ENCODE data around the gene MDM2.
"Not testable (repeated sequence)": the region's sequence is repeated elsewhere in the genome, so short reads cannot be mapped to it uniquely, and the experiment has no call there.

Gene MDM2

GRCh38 chr12:68851592-68852306, 43.8 kb downstream of the MDM2 start:
- DNase-seq (ENCODE audit: low read depth in 2 of 2) = no peak

GRCh38 chr12:68853396-68854077, 45.6 kb downstream of the MDM2 start:
- no peak for DNase-seq (ENCODE audit: low read depth in 2 of 2)

GRCh38 chr12:68854078-68854468, 46.1 kb downstream of the MDM2 start:
- DNase-seq (ENCODE audit: low read depth in 2 of 2) = no peak

DNA sequence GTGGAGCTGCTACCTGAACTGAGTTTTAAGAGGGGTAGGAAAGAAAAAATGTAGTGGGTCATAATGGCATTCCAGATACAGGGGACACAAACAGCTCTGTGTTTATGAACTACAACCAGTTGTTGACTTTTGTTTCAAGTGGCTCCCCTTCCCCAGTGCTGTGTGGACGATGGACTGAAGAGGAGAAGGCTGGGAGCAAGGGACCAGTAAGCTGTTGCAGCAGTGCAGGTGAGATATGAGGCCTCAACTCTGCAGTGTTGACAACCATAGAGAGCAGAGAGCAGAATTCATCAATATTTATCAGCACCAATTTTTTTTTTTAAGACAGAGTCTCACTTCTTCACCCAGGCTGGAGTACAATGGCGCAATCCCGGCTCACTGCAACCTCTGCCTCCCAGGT, 46.6 kb downstream of the MDM2 start:
- DNase-seq (ENCODE audit: low read depth in 2 of 2) = no peak

DNA sequence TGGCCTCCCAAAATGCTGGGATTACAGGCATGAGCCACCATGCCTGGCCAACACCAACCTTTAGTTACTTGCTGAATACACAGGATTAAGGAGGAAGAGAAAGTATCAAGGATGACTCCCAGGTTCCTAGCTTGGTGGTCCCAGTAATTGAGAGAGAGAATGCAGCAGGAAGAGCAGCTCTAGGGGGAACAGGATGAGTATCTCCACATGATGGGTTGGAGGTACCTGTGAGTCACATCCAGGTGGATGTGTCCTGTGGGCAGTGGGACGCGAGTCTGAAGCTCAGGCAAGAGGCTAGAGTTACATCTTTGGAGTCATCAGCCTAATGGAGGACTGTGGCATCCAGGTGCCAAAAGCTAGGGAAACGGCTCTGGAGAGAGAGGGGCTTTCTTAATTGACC, 47.1 kb downstream of the MDM2 start:
- no peak for DNase-seq (ENCODE audit: low read depth in 2 of 2)

DNA sequence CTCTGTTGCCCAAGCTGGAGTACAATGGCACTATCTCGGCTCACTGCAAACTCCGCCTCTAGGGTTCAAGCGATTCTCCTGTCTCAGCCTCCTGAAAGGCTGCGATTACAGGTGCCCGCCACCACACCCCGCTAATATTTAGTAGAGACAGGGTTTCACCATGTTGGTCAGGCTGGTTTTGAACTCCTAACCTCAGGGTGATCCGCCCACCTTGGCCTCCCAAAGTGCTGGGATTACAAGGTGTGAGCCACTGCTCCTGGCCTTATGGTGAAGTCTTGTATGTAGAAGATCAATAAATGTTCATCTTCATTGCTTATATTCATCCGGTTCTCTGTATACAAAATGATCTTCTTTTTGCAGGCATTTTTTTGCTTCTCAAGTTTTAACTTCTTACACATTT, 47.8 kb downstream of the MDM2 start:
- no peak for DNase-seq (ENCODE audit: low read depth in 2 of 2)

GRCh38 chr12:68856510-68856909, 48.5 kb downstream of the MDM2 start:
- no peak for DNase-seq (ENCODE audit: low read depth in 2 of 2)

DNA sequence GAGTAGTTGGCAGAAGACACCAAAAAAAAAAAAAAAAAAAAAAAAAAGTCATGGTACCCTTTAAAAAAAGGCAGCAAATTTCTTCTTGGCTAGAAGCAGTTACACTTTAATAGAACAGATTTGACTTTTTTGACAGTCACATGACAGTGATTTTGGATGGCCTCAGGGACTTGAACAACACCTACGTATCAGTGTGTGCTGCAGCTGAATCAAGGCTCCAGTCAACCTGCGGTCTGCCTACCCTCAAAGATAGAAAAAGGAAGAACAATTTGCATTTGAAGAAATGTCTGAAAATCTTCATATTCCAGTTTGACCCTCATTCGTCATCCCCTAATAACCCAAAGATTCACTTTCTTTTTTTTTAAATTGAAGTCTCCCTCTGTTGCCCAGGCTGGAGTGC, 53.9 kb downstream of the MDM2 start:
- no peak for DNase-seq (ENCODE audit: low read depth in 2 of 2)

- DNase-seq (ENCODE audit: low read depth in 2 of 2) = no peak
These were observed 55.3 kb downstream of the MDM2 start for GRCh38 chr12:68863109-68863770.

GRCh38 chr12:68863886-68864454, 56.0 kb downstream of the MDM2 start:
- not testable (repeated sequence) for DNase-seq (ENCODE audit: low read depth in 2 of 2)

DNA sequence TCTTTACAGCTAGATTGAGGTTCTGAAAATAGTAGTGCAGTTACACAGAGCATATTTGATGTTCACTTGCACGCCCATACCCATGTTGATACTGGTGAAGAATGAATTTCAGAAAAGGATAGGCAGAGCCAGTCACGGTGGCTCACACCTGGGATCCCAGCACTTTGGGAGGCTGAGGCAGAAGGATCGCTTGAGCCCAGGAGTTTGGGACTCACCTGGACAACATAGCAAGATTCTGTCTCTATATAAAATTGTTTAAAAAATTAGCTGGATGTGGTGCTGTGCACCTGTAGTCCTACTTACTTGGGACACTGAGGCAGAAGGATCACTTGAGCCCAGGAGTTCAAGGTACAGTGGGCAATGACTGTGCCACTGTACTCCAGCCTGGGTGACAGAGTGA, 56.6 kb downstream of the MDM2 start:
- DNase-seq (ENCODE audit: low read depth in 2 of 2) = no peak

DNA sequence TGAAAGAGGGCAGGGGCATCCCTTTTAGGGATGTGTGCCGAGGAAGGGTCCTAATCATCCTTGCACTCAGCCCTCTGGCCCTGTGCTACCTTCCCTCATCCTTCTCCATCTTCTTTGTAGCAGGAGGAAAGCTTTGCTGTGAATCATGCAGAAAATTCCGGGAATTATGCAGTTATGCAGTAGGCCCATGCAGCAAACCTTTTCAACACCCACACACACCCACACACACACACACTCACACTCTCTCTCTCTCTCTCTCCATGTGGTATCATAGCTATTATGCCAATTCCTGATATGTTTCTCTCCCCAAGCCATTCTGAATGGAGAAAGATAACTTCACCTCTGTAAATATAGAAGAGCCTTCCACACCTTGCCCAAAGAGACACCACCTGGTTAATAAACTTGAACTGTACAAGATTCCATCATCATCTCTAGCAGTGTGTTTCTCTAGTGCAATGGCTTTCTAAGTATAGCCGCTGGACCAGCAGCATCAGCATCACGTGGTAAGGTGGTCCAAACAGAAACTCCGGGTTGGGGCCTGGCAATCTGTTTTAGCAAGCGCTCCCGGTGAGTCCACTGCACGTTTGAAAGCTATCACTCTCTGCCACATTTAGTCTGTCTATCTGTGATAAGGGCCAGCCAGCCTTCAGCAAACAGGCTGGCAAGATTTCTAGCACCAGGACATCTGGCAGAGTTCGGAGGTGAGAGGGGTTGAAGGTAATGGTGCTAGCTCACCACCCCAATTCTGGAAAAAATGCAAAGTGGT, 57.6 kb downstream of the MDM2 start:
- DNase-seq (ENCODE audit: low read depth in 2 of 2) = no peak

- no peak for DNase-seq (ENCODE audit: low read depth in 2 of 2)
These were observed 59.0 kb downstream of the MDM2 start for GRCh38 chr12:68866950-68867349.

DNA sequence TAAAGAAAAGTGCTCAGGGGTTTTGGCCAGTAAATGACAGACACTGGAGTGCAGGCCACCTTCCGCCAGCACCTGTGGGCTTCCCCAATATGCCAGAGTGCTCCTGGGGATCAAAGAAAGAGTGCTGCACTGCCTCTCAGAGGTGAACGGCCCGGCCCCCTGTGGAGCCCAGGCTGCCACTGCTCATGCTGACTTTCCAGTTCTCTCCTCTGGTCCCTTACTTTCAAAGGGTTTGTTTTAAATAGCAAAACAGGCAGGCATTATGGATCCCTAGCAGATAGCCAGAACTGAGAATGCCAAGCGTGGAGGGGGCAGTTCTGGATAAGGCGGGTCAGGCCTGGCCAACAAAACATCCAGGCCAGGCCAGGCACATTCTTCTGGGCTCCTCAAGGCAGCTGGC, 59.6 kb downstream of the MDM2 start:
- no peak for DNase-seq (ENCODE audit: low read depth in 2 of 2)

DNA sequence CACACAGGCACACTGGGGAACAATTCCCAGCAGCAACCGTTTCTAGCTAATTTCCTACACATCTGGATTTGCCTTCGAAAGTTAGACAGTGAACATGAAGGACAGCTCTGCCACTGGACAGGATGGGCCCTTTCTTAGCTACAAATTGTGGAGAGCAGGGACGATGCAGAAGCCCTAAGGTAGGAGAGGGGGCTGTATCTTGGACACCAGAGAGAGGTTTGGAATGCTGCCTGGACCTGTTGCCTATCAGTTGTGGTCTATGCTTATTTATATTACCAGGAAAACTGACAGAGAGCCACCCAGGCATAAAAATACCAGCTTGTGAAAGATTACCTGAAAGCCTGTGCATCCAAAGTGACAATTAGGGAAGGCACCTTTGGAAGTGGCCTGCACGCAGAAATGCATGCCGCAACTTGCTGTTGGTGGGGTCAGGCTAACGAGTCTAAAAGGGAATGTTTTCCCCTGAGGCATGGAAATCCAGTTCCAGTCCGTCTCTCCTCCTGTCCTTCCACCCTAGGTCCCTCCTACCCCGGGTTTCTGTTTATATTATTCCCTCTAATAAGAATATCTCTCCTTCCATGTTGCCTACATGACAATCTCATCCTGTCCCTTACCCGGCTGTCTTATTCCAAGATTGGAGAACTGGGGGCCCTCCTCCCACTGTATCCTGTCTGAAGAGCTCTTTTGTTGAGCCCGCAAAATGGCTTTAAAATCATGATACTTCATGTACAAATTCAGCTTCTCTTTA, 60.2 kb downstream of the MDM2 start:
- DNase-seq (ENCODE audit: low read depth in 2 of 2) = no peak

- DNase-seq (ENCODE audit: low read depth in 2 of 2) = no peak
These were observed 62.0 kb downstream of the MDM2 start for GRCh38 chr12:68870011-68870410.

GRCh38 chr12:68870443-68870842, 62.5 kb downstream of the MDM2 start:
- DNase-seq (ENCODE audit: low read depth in 2 of 2) = no peak

DNA sequence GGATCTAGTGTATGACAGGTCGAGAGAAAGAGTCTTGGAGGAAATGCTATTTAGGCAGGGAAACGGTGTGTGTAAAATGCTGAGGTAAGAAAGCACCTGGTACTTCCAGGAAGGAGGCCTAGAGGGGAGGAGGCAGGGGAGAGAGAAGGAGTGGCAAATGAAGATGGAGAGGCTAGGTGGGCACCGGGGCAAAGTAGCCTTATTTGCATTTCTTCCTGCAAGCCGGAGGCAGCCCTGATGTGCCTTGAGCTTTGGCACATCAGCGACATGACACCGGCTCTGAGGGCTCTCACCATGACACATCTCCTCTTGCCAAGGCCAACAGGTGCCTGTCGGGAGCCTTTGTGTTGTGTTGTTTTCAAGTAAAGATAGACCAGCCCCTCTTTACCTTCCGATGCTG, 63.4 kb downstream of the MDM2 start:
- no peak for DNase-seq (ENCODE audit: low read depth in 2 of 2)

GRCh38 chr12:68871921-68872320, 63.9 kb downstream of the MDM2 start:
- no peak for DNase-seq (ENCODE audit: low read depth in 2 of 2)

GRCh38 chr12:68873316-68873715, 65.3 kb downstream of the MDM2 start:
- DNase-seq (ENCODE audit: low read depth in 2 of 2) = no peak

DNA sequence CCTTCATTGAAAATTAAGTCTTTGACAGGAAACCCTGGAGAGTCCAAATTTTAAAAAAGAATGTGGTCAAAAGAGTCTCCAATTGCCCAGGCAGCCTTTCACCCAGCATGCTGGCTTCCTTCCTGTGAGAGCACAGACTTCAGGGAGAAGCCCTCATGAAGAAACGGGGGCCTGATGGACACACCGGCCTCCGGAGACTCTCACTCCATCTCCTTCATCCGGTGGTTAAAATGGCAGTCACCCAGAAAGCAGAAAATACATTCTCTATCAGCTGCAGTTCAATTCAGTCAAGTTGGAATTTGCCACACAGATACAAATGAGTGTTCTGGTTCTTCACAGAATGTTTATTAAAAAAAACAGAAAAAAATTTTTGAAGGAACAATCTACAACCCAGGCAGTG, 68.5 kb downstream of the MDM2 start:
- DNase-seq (ENCODE audit: low read depth in 2 of 2) = no peak

All from stimulated activated CD8-positive, alpha-beta memory T cell treated with anti-CD3 and anti-CD28 coated beads, Interleukin-7, amount 100 ng/mL, for 1 hour (primary cell).